D721Med (cell line): Measurements from ENCODE around the gene AGO1.
A peak's percentile ranks its signal among the peaks of the same experiment; 100 is the strongest.

Experiments
- DNase-seq: peaks from one replicate; pipeline ENCODE4 v3.0.0; 2011; ENCODE audit warnings: low spot score; ENCODE audit not compliant: insufficient read length
- FAIRE-seq: peaks from 2 replicates; lab custom pipeline; 2011; peaks lifted over from hg19 to GRCh38; lab: Jason Lieb, UNC
- CTCF ChIP-seq: IDR thresholded peaks from 2 replicates; pipeline ENCODE4 v1.5.1; 2012; ENCODE audit warnings: mild to moderate bottlenecking, control low read depth; ENCODE audit not compliant: insufficient read depth; ENCODE audit errors: missing control alignments

Gene AGO1

GRCh38 chr1:35893051-35893879 lies 10.3 kb downstream of the AGO1 start:
- no peak for FAIRE-seq
- no peak for TF ChIP-seq CTCF
- no peak for DNase-seq

GRCh38 chr1:35894183-35894582 lies 11.2 kb downstream of the AGO1 start:
- TF ChIP-seq CTCF, result no peak
- DNase-seq, result no peak
- FAIRE-seq, result no peak

- no peak for TF ChIP-seq CTCF
- FAIRE-seq, result no peak
- DNase-seq, result no peak
These were observed 11.6 kb downstream of the AGO1 start for GRCh38 chr1:35894656-35895055.

- FAIRE-seq, result no peak
- TF ChIP-seq CTCF, result peak; percentile 26
- no peak for DNase-seq
These were observed 16.9 kb downstream of the AGO1 start for GRCh38 chr1:35899941-35900340.

- DNase-seq (no peak), FAIRE-seq (no peak)
- no peak for TF ChIP-seq CTCF
These were observed 18.2 kb downstream of the AGO1 start for GRCh38 chr1:35901235-35901634.

- FAIRE-seq, result no peak
- TF ChIP-seq CTCF, result no peak
- DNase-seq, result no peak
These were observed 19.7 kb downstream of the AGO1 start for GRCh38 chr1:35902671-35903070.

- no peak for FAIRE-seq
- DNase-seq, result no peak
- TF ChIP-seq CTCF, result no peak
These were observed 31.7 kb downstream of the AGO1 start for GRCh38 chr1:35914717-35915116.
